ENCODE results near the gene SLC28A1.

Gene SLC28A1

DNA sequence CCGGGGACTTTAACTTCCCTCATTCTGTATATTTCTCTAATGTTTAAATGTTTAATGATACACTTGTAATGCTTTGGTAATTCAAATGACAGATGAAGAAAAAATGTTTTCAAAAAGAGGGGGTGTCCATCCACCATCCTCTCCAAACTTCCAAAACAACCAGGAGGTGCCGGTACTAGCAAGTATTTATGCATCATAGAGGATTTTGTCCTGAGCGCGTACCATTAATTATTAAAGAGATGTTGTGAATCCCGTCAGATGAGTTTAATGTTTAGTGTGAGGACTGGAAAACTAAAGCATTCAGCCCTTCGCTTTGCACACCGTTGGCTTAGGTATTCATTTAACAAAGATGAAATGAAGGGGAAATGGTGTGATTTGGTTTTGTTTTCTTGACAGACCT, 1.3 kb downstream of the SLC28A1 start:
- no peak for DNase-seq (ENCODE audit: low read depth in 2 of 2)

- DNase-seq (ENCODE audit: low read depth in 2 of 2) = no peak
These were observed 1.9 kb downstream of the SLC28A1 start for GRCh38 chr15:84886211-84886983.

DNA sequence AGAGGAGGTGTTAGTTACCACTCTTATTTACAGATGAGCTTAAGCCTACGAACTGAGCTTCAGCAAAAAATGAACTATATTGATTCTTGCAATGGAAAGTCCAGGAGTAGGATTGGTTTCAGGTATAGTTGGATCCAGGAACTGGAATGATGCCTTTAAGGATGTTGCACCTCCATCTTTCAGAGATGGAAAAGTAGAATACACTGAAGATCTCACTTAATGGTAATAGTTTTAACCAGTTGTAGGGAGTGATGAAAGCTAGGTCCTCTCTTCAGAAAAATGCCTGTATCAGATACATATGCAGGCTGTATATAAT, 2.5 kb downstream of the SLC28A1 start:
- DNase-seq (ENCODE audit: low read depth in 2 of 2) = no peak

DNA sequence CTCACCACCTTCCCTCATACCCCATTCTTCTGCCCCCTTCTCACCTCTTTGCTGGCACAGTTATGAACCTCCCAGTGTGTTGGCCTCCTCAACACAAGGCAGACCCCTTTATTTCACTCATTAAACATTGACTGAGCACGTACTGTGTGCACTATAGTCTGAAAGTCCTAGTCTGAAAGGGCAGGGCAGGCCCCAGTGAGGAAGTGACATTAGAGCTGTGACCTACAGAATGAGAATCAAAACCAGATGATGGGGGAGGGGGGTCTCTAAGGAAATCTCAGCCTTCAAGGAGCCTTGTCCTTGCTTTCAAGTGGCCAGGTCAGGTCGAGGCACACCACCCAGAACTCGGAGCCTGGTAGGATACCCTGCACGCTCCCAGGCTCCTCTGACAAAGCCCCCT, 3.5 kb downstream of the SLC28A1 start:
- DNase-seq (ENCODE audit: low read depth in 2 of 2) = no peak

GRCh38 chr15:84888639-84889038, 4.2 kb downstream of the SLC28A1 start:
- no peak for DNase-seq (ENCODE audit: low read depth in 2 of 2)

GRCh38 chr15:84889313-84889990, 5.0 kb downstream of the SLC28A1 start:
- no peak for DNase-seq (ENCODE audit: low read depth in 2 of 2)

GRCh38 chr15:84889991-84890669, 5.7 kb downstream of the SLC28A1 start:
- DNase-seq (ENCODE audit: low read depth in 2 of 2) = no peak

- no peak for DNase-seq (ENCODE audit: low read depth in 2 of 2)
These were observed 6.3 kb downstream of the SLC28A1 start for GRCh38 chr15:84890670-84891162.

GRCh38 chr15:84891339-84891738, 6.9 kb downstream of the SLC28A1 start:
- no peak for DNase-seq (ENCODE audit: low read depth in 2 of 2)

DNA sequence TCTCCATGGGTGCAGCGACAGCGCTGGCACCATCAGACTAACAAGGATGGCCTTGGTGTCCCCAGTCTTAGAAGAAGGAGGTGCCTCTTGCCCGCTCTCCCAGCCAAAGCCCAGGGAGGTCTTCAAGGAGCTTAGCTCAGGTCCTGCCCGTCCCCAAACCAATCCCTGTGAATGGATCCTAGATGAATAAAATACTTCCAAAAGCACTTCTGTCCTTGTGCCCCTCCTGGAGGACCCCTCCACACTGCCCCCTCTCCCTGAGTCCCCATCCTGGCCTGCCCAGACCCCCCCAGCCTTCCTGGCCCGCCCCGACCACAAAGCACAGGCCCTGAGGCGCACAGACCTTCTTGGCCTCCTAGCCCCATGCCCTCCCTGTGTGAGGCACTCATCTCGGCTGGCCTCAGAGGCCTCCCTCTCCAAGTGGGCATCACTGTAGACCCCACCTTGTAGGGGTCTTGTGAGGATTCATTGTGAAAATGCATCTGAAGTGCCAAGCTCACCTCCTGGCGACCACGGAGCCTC, 8.4 kb downstream of the SLC28A1 start:
- DNase-seq (ENCODE audit: low read depth in 2 of 2) = no peak

- DNase-seq (ENCODE audit: low read depth in 2 of 2) = no peak
These were observed 9.1 kb downstream of the SLC28A1 start for GRCh38 chr15:84893607-84894006.

DNA sequence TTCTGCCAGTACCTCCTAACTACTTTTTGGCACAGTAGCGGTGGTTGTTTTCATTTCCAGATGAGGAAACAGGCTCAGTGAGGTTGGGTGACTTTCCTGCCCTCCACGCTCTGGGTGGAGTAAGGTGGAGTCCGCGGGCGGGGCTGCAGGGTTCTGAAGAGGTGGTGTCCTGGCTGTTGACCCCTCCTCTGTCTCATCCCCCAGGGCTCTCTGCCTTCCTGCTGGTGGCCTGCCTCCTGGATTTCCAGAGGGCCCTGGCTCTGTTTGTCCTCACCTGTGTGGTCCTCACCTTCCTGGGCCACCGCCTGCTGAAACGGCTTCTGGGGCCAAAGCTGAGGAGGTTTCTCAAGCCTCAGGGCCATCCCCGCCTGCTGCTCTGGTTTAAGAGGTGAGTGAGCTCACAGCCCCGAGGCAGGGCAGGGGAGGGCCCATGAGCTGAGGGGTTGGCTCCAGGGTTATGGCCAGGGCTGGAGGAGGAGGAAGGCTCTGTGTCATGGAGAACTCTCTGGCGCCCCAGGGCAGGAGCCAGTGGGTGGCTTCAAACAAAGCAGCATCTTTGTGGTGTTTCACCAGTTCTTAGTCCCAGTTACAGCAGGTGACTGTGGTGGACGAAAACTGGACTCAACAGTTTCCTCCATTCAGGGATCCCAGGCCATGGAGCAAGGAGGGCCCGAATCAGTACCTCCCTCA, 10.4 kb downstream of the SLC28A1 start:
- DNase-seq (ENCODE audit: low read depth in 2 of 2) = no peak

GRCh38 chr15:84898761-84899160, 14.3 kb downstream of the SLC28A1 start:
- DNase-seq (ENCODE audit: low read depth in 2 of 2) = no peak

DNA sequence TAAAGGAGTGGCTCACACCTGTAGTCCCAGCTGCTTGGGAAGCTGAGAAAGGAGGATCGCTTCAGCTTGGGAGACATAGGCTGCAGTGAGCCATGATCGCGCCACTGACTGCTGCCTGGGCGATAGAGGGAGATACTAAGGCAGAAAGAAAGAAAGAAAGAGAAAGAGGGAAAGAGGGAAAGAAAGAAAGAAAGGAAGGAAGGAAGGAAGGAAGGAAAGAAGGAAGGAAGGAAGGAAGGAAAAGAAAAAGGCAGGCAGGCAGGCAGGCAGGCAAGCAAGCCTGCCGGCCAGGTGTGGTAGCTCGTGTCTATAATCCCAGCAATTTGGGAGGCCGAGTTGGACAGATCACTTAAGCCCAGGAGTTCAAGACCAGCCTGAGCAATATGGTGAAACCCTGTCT, 15.3 kb downstream of the SLC28A1 start:
- no peak for DNase-seq (ENCODE audit: low read depth in 2 of 2)

DNA sequence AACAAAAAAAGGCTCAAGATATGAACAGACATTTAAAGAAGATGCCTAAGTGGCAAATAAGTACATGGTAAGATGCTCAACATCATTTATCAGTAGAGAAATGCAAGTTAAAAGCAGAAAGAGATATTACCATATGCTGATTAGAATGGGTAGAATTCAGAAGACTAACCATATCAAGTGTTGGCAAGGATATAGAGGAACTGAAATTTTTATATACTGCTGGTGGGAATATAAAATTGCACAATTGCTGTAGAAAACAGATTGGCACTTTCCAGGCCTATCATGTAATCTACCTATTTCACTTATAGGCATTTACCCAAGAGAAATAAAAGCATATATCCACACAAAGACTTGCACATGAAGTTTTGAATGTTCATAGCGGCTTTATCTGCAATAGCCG, 17.1 kb downstream of the SLC28A1 start:
- DNase-seq (ENCODE audit: low read depth in 2 of 2) = no peak

- no peak for DNase-seq (ENCODE audit: low read depth in 2 of 2)
These were observed 19.3 kb downstream of the SLC28A1 start for GRCh38 chr15:84903751-84904150.

GRCh38 chr15:84904419-84904818, 20.0 kb downstream of the SLC28A1 start:
- DNase-seq (ENCODE audit: low read depth in 2 of 2) = no peak

- no peak for DNase-seq (ENCODE audit: low read depth in 2 of 2)
These were observed 20.8 kb downstream of the SLC28A1 start for GRCh38 chr15:84905016-84905916.

DNA sequence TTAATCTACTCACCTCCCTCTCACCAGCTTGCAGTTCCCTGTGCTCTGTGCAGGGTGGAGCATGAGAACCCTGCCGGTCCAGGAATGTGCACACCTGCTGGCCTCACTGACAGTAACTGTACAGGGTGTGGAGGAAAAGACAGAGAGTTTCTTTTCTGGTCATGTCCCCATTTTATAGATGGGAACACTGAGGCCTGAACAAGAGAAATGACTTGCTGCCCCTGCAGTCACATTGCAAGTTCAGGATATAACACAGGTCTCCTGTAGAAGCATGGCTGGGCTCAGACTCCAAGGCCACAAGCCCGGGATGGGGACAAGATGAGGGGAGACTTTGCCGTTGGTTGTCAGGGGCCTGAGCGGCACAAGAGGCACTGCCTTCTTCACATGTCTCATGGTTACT, 23.3 kb downstream of the SLC28A1 start:
- no peak for DNase-seq (ENCODE audit: low read depth in 2 of 2)

DNA sequence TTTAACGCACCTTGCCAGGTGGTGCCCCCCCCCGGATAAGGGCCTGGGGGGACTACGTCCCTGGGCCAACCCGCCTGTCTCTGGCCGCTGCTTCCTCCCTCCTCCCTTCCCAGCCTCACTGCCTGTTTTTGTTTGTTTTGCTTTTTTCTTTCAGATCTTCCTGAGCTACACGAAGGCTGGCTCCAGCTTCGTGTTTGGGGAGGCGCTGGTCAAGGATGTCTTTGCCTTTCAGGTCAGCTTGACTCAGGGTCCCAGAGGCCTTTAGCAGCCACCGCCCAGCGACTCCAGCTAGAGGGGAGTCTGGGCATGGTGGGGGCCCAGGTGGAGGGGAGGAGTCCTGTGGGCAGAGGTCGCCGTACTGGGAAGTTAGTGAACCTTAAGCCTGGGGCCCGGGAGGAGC, 24.1 kb downstream of the SLC28A1 start:
- no peak for DNase-seq (ENCODE audit: low read depth in 2 of 2)

DNA sequence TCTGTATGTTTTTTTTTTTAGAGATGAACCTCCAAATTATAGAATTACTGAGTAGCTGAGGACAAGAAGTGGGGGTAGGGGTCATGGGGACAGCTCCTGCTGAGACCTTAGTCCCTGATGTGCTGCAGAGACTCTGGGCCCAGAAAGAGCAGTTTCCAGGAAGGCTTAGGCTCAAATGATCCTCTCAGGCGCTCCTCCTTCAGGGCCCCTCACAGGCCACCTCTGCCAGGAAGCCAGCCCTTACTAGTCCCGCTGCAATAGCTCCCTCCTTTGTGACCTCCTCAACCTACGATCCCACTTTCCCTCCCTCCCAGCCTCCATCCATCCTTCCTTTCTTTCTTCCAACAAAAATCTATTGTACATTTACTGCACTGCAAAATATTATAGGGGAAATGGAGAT, 24.6 kb downstream of the SLC28A1 start:
- no peak for DNase-seq (ENCODE audit: low read depth in 2 of 2)
